IMR-90 (cell line): ENCODE measurements around the gene PKM. TPM values are rescaled to one million over a fixed set of nuclear protein-coding genes. Genes with fewer than 3 reads are reported as not detected.
A peak's percentile ranks its signal among the peaks of the same experiment; 100 is the strongest.

Source experiments
- ATAC-seq: fragments of 200-7000 bp; cut with Tn5 transposase; 2 replicates; pipeline ENCODE4 v1.9.1; 2020; ENCODE audit warnings: low read depth, mild to moderate bottlenecking, moderate library complexity
- BruUV-seq: library from RNA; stranded (reverse); fragments of 400-500 nt; replicated peaks from 2 replicates; lab custom pipeline; 2021; lab: Mats Ljungman, UMichigan
- CTCF ChIA-PET: fragments of 300-600 bp; formaldehyde crosslinking; extraction: SDS; loops from one replicate; lab custom pipeline; 2021; ENCODE audit warnings: antibody characterized with exemption; lab: Yijun Ruan, JAX
- POLR2A ChIA-PET: fragments of 300-600 bp; sonication (Branson Sonifier 250); formaldehyde crosslinking; loops from one replicate; lab custom pipeline; 2022; ENCODE audit warnings: antibody characterized with exemption; ENCODE audit not compliant: unreplicated experiment; lab: Charles Lee
- DNase-seq: peaks from one replicate; pipeline ENCODE4 v3.0.0; 2013
- H2AFZ ChIP-seq: replicated peaks from 2 replicates; pipeline ENCODE3; 2013; ENCODE audit warnings: low read length, mild to moderate bottlenecking; ENCODE audit not compliant: poor library complexity
- H2AK5ac ChIP-seq: 2 replicates; pipeline ENCODE4 v1.6.1; 2013; ENCODE audit warnings: low read depth, low read length, inconsistent platforms
- H2AK9ac ChIP-seq: replicated peaks from 2 replicates; pipeline ENCODE3; 2013; ENCODE audit warnings: mild to moderate bottlenecking, low read depth, low read length, moderate library complexity; ENCODE audit not compliant: poor library complexity
- H2BK120ac ChIP-seq: 2 replicates; pipeline ENCODE4 v1.6.1; 2013; ENCODE audit warnings: low read depth, low read length, inconsistent platforms
- H2BK15ac ChIP-seq: 3 replicates; pipeline ENCODE4 v1.6.1; 2013; ENCODE audit warnings: low read depth, low read length, inconsistent platforms
- H2BK20ac ChIP-seq: 2 replicates; pipeline ENCODE4 v1.6.1; 2013; ENCODE audit warnings: low read depth, mild to moderate bottlenecking, inconsistent platforms, low read length, moderate library complexity
- H2BK5ac ChIP-seq: 2 replicates; pipeline ENCODE4 v1.6.1; 2013; ENCODE audit warnings: mild to moderate bottlenecking, low read depth, low read length, inconsistent platforms; ENCODE audit not compliant: poor library complexity, severe bottlenecking
- H3K14ac ChIP-seq: replicated peaks from 2 replicates; pipeline ENCODE4 v1.6.1; 2013; ENCODE audit warnings: low read depth, low read length, inconsistent platforms
- H3K18ac ChIP-seq: 2 replicates; pipeline ENCODE4 v1.6.1; 2013; ENCODE audit warnings: low read depth, low read length, control low read depth
- H3K23ac ChIP-seq: 2 replicates; pipeline ENCODE4 v1.6.1; 2013; ENCODE audit warnings: low read depth, low read length, inconsistent platforms
- H3K27ac ChIP-seq: 2 replicates; pipeline ENCODE4 v1.5.1; 2013; ENCODE audit warnings: mild to moderate bottlenecking, control low read depth, low read length; ENCODE audit not compliant: insufficient read depth
- H3K27me3 ChIP-seq: 2 replicates; pipeline ENCODE4 v1.6.1; 2013; ENCODE audit warnings: low read length; ENCODE audit not compliant: control insufficient read depth, insufficient read depth
- H3K36me3 ChIP-seq: 2 replicates; pipeline ENCODE4 v1.6.1; 2013; ENCODE audit warnings: low read length, mixed read lengths; ENCODE audit not compliant: control insufficient read depth, insufficient read depth
- H3K4ac ChIP-seq: 2 replicates; pipeline ENCODE4 v1.6.1; 2013; ENCODE audit warnings: low read depth, low read length, inconsistent platforms
- H3K4me1 ChIP-seq: 2 replicates; pipeline ENCODE4 v1.6.1; 2013; ENCODE audit warnings: low read length, mixed read lengths; ENCODE audit not compliant: control insufficient read depth, insufficient read depth
- H3K4me2 ChIP-seq: 2 replicates; pipeline ENCODE4 v1.6.1; 2013; ENCODE audit warnings: low read depth, mild to moderate bottlenecking, control low read depth, low read length, moderate library complexity
- H3K4me3 ChIP-seq: 2 replicates; pipeline ENCODE4 v1.5.1; 2013; ENCODE audit warnings: low read depth, mild to moderate bottlenecking, control low read depth, low read length, moderate library complexity; ENCODE audit not compliant: insufficient read depth
- H3K56ac ChIP-seq: 2 replicates; pipeline ENCODE4 v1.6.1; 2013; ENCODE audit warnings: low read length, inconsistent platforms; ENCODE audit not compliant: insufficient read depth; ENCODE audit errors: extremely low read depth
- H3K79me1 ChIP-seq, 2 experiments: 2 replicates each; pipeline ENCODE4 v1.6.1; 2013; ENCODE audit warnings: low read length in 2 of 2, inconsistent platforms in 1 of 2, low read depth in 1 of 2
- H3K9ac ChIP-seq: 2 replicates; pipeline ENCODE4 v1.6.1; 2013; ENCODE audit warnings: low read depth, low read length, control low read depth
- H3K9me1 ChIP-seq: 2 replicates; pipeline ENCODE4 v1.6.1; 2013; ENCODE audit warnings: low read length, inconsistent platforms; ENCODE audit not compliant: insufficient read depth
- H3K9me3 ChIP-seq: 2 replicates; pipeline ENCODE4 v1.6.1; 2013; ENCODE audit warnings: low read length; ENCODE audit not compliant: control insufficient read depth, insufficient read depth
- H4K20me1 ChIP-seq: 2 replicates; pipeline ENCODE4 v1.6.1; 2013; ENCODE audit warnings: low read length, inconsistent platforms; ENCODE audit not compliant: insufficient read depth
- H4K5ac ChIP-seq: 2 replicates; pipeline ENCODE4 v1.6.1; 2013; ENCODE audit warnings: mild to moderate bottlenecking, low read depth, low read length, control low read depth
- H4K8ac ChIP-seq, 2 experiments: 2 replicates each; pipeline ENCODE4 v1.6.1; 2013; ENCODE audit warnings: low read depth in 2 of 2, low read length in 2 of 2, control low read depth in 1 of 2, inconsistent platforms in 1 of 2
- H4K91ac ChIP-seq: 2 replicates; pipeline ENCODE4 v1.6.1; 2013; ENCODE audit warnings: low read depth, low read length, inconsistent platforms; ENCODE audit not compliant: insufficient read depth
- CEBPB ChIP-seq: IDR thresholded peaks from 2 replicates; pipeline ENCODE4 v1.6.1; 2012; ENCODE audit warnings: low read depth, low read length, improper control_type of control experiment
- RFX5 ChIP-seq: IDR thresholded peaks from 2 replicates; pipeline ENCODE4 v1.8.0; 2012; ENCODE audit warnings: low read depth, mild to moderate bottlenecking, low read length, moderate library complexity
- WGBS, 2 experiments: methylation state at CpG; one replicate each; pipeline versions ENCODE4 v1.1.5 to v1.1.7; 2013; ENCODE audit warnings: missing lambda C conversion rate in 2 of 2; ENCODE audit not compliant: insufficient read length in 1 of 2; ENCODE audit errors: extremely low coverage in 2 of 2; 5-methylcytosine and 5-hydroxymethylcytosine counted together
- dilution Hi-C: fragments of 300-500 bp; cut with HindIII; formaldehyde crosslinking; loops from one replicate; pipeline ENCODE4 v1.14.3; 2018; ENCODE audit warnings: low sequenced_read_pairs; ENCODE audit not compliant: unreplicated experiment
- in situ Hi-C: fragments of 300-500 bp; cut with MboI; formaldehyde crosslinking; loops from 3 replicates; pipeline ENCODE4 v1.14.3; 2019; ENCODE audit warnings: low sequenced_read_pairs, inconsistent platforms, mixed read lengths
- intact Hi-C: fragments of 100-400 bp; cut with micrococcal nuclease; formaldehyde crosslinking; loops from 2 replicates; pipeline ENCODE4 v1.10.0; 2022
- polyA plus RNA-seq, 3 experiments: library from polyadenylated mRNA; depleted of rRNA; stranded (reverse); fragments of >200 nt; gene quantifications; 2 replicates each; pipeline ENCODE4 v1.2.3, GENCODE V29; 2012; ENCODE audit warnings: low replicate concordance in 1 of 3
- total RNA-seq: library from RNA; depleted of rRNA; stranded (reverse); fragments of >200 nt; gene quantifications from 2 replicates; pipeline ENCODE4 v1.2.3, GENCODE V29; 2012

The PKM gene
- total and polyA plus RNA-seq, 2 of the 4 experiments (the other 2 are of a cell fraction), result 2,219 to 3,859 TPM

- Histone ChIP-seq H3K9ac (no peak overlapping the region), H3K79me1 (no peaks in the 10 kb centered on the region), H3K27me3 (no peaks in the 10 kb centered on the region), H4K8ac (no peak overlapping the region), H4K91ac (no peak overlapping the region), H3K4me1 (peaks cover 8% of the 10 kb centered on the region; the same call in 1 of the 2 replicates), H2AFZ (no peak overlapping the region), H2BK20ac (no peak overlapping the region), H3K56ac (no peak overlapping the region), H3K4me2 (no peak overlapping the region), H3K23ac (no peak overlapping the region), H3K36me3 (no peaks in the 10 kb centered on the region), H2BK120ac (no peak overlapping the region), H3K4ac (no peak overlapping the region), H3K18ac (no peak overlapping the region), H3K9me1 (no peaks in the 10 kb centered on the region), H3K14ac (no peak overlapping the region), H4K20me1 (no peaks in the 10 kb centered on the region), H2AK5ac (no peak overlapping the region), H4K5ac (no peak overlapping the region), H2BK15ac (no peak overlapping the region), H2AK9ac (no peak overlapping the region), H2BK5ac (no peak overlapping the region), H3K27ac (no peak overlapping the region), H3K4me3 (no peak overlapping the region), H3K9me3 (no peaks in the 10 kb centered on the region)
- in situ Hi-C loops, result loop anchor here (5.0 to 10.0 kb wide), 2 partner anchors 410 to 702 kb away; no protein-coding TSS in a partner anchor
- WGBS, 2 experiments, result no CpG with 5 or more reads among the region's 2 CpGs
- ATAC-seq (no peak), DNase-seq (no peak)
- ChIA-PET POLR2A (interaction anchor here (1.0 kb wide), 1 partner anchor 19 kb away, joined by 4 read pairs; no protein-coding TSS in a partner anchor), CTCF (interaction anchor here (0.6 to 1.5 kb wide), 4 partner anchors 21 to 427 kb away, joined by 3 to 7 read pairs (median 4); no protein-coding TSS in a partner anchor)
- intact Hi-C loops, result loop anchor here (1.0 to 10.0 kb wide), 5 partner anchors 312 to 708 kb away; no protein-coding TSS in a partner anchor
- no TSS peak for BruUV-seq
- TF ChIP-seq CEBPB (peak; percentile 40), RFX5 (no peak)
- dilution Hi-C loops, result no loop called here
Measured at GRCh38 chr15:72156928-72157327, 74.1 kb downstream of the PKM start.
